HEK293 (cell line): ENCODE measurements around the gene TMEM158.

ENCODE experiments used
- AEBP2 ChIP-seq: fragments of 450-650 bp; formaldehyde crosslinking; IDR thresholded peaks from 2 replicates; pipeline ENCODE4 v1.5.1; 2016; ENCODE audit warnings: missing biosample characterization, missing genetic modification characterization, borderline replicate concordance
- HOXA7 ChIP-seq: sonication (generic); formaldehyde crosslinking; IDR thresholded peaks from 2 replicates; pipeline ENCODE4 v1.8.1; 2022; ENCODE audit warnings: missing genetic modification reagents, borderline replicate concordance
- KLF8 ChIP-seq: fragments of 450-650 bp; formaldehyde crosslinking; IDR thresholded peaks from 2 replicates; pipeline ENCODE4 v1.5.1; 2016; ENCODE audit warnings: missing biosample characterization, missing genetic modification characterization
- MEIS1 ChIP-seq: sonication (generic); formaldehyde crosslinking; IDR thresholded peaks from 2 replicates; pipeline ENCODE4 v1.8.1; 2022; ENCODE audit warnings: missing genetic modification reagents, mild to moderate bottlenecking, borderline replicate concordance
- TCF7L2 ChIP-seq: IDR thresholded peaks from 2 replicates; pipeline ENCODE4 v1.6.1; 2011; ENCODE audit warnings: low read depth, mild to moderate bottlenecking, inconsistent platforms, low read length, moderate library complexity, borderline replicate concordance
- ZBTB8A ChIP-seq: fragments of 450-650 bp; formaldehyde crosslinking; IDR thresholded peaks from 2 replicates; pipeline ENCODE4 v1.5.1; 2016; ENCODE audit warnings: missing biosample characterization, missing genetic modification characterization
- ZFP37 ChIP-seq: fragments of 450-650 bp; formaldehyde crosslinking; IDR thresholded peaks from 2 replicates; pipeline ENCODE4 v1.5.1; 2016; ENCODE audit warnings: missing biosample characterization, missing genetic modification characterization
- ZNF175 ChIP-seq: fragments of 450-650 bp; formaldehyde crosslinking; IDR thresholded peaks from 2 replicates; pipeline ENCODE4 v1.5.1; 2016; ENCODE audit warnings: missing biosample characterization, missing genetic modification characterization
- ZNF639 ChIP-seq: fragments of 450-650 bp; formaldehyde crosslinking; IDR thresholded peaks from 2 replicates; pipeline ENCODE4 v1.5.1; 2016; ENCODE audit warnings: missing biosample characterization, missing genetic modification characterization
- ZNF776 ChIP-seq: fragments of 450-650 bp; formaldehyde crosslinking; IDR thresholded peaks from 2 replicates; pipeline ENCODE4 v1.5.0; 2017; ENCODE audit warnings: missing biosample characterization, missing genetic modification characterization, borderline replicate concordance
- ZSCAN30 ChIP-seq: fragments of 450-650 bp; IDR thresholded peaks from 2 replicates; pipeline ENCODE4 v1.5.1; 2018; ENCODE audit warnings: missing biosample characterization, mild to moderate bottlenecking, missing genetic modification characterization, moderate library complexity
- TF ChIP-seq, protein P1 (sequence below): fragments of 450-650 bp; formaldehyde crosslinking; IDR thresholded peaks from 2 replicates; pipeline ENCODE4 v1.5.1; 2016; ENCODE audit warnings: missing biosample characterization, missing genetic modification characterization
- TF ChIP-seq, protein P2 (sequence below): fragments of 450-650 bp; formaldehyde crosslinking; IDR thresholded peaks from 2 replicates; pipeline ENCODE4 v1.5.1; 2016; ENCODE audit warnings: missing biosample characterization, missing genetic modification characterization
- TF ChIP-seq, protein P3 (sequence below): IDR thresholded peaks from 2 replicates; pipeline ENCODE4 v1.6.1; 2011; ENCODE audit warnings: mild to moderate bottlenecking, low read depth, low read length, borderline replicate concordance

- TF ChIP-seq ZNF639 (tag by site-specific recombination) (no peak), ZFP37 (tag by site-specific recombination) (no peak), KLF8 (tag by site-specific recombination) (no peak), ZNF776 (no peak), ZSCAN30 (tag by site-specific recombination) (no peak), HOXA7 (no peak), ZNF175 (tag by site-specific recombination) (no peak), ZBTB8A (tag by site-specific recombination) (no peak), TCF7L2 (no peak), MEIS1 (no peak), AEBP2 (no peak)
- TF ChIP-seq, protein P1, sequence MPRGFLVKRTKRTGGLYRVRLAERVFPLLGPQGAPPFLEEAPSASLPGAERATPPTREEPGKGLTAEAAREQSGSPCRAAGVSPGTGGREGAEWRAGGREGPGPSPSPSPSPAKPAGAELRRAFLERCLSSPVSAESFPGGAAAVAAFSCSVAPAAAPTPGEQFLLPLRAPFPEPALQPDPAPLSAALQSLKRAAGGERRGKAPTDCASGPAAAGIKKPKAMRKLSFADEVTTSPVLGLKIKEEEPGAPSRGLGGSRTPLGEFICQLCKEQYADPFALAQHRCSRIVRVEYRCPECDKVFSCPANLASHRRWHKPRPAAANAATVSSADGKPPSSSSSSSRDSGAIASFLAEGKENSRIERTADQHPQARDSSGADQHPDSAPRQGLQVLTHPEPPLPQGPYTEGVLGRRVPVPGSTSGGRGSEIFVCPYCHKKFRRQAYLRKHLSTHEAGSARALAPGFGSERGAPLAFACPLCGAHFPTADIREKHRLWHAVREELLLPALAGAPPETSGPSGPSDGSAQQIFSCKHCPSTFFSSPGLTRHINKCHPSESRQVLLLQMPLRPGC (tag by site-specific recombination) = no peak
- TF ChIP-seq, protein P2, sequence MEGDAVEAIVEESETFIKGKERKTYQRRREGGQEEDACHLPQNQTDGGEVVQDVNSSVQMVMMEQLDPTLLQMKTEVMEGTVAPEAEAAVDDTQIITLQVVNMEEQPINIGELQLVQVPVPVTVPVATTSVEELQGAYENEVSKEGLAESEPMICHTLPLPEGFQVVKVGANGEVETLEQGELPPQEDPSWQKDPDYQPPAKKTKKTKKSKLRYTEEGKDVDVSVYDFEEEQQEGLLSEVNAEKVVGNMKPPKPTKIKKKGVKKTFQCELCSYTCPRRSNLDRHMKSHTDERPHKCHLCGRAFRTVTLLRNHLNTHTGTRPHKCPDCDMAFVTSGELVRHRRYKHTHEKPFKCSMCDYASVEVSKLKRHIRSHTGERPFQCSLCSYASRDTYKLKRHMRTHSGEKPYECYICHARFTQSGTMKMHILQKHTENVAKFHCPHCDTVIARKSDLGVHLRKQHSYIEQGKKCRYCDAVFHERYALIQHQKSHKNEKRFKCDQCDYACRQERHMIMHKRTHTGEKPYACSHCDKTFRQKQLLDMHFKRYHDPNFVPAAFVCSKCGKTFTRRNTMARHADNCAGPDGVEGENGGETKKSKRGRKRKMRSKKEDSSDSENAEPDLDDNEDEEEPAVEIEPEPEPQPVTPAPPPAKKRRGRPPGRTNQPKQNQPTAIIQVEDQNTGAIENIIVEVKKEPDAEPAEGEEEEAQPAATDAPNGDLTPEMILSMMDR (tag by site-specific recombination) = no peak
- TF ChIP-seq, protein P3, sequence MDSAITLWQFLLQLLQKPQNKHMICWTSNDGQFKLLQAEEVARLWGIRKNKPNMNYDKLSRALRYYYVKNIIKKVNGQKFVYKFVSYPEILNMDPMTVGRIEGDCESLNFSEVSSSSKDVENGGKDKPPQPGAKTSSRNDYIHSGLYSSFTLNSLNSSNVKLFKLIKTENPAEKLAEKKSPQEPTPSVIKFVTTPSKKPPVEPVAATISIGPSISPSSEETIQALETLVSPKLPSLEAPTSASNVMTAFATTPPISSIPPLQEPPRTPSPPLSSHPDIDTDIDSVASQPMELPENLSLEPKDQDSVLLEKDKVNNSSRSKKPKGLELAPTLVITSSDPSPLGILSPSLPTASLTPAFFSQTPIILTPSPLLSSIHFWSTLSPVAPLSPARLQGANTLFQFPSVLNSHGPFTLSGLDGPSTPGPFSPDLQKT = no peak
Observed at GRCh38 chr3:45252826-45253225, 26.7 kb upstream of the TMEM158 start.
